ENCODE results near the gene SAPCD2.

GRCh38 chr9:137105814-137106661 lies 35.7 kb upstream of the SAPCD2 start:
- no peak for TF ChIP-seq CTCF (IDR thresholded peaks at IDR 0.05)
- TF ChIP-seq POLR2A (IDR thresholded peaks at IDR 0.05) = no peak
- no peak for TF ChIP-seq POLR2AphosphoS5 (IDR thresholded peaks at IDR 0.05)
